Activated T-cell treated with anti-CD3 and anti-CD28 coated beads for 4 hours (primary cell): ENCODE results near the gene ABCC3.

Experiments used
- DNase-seq: peaks from one replicate; pipeline ENCODE4 v3.0.0-alpha.2; 2020

Gene ABCC3

DNA sequence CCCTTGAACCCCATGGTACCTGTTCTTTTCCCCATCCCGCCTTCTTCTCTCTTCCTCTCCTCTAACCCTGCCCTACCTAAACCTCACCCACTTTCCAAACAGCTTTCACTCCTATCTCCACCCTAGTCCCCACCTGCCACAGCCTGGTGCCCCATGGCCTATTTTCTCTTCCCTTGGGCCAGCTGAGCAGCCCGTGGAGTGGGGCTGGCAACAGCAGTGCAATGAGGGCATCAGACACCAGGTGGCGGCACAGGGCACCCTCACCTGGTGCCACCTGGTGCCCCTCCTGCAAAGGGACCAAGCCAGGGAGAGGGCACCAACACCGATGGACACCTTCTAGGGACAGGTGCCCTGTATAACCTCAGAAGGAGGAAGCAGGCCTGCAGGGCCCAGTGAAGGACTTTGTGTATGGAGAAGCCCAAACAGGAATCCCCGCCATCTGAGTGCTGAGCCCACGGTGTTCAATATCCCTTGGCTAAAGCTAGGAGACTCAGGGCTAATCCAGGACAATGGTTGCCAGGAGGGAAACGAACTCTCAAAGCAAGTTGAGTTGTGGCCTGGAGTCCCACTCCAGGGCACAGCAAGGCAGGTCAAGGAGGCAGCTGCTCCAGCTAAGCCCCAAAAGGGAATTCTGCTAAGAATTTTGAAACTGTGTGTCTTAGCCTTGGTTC lies 4.0 kb upstream of the ABCC3 start:
- peak; percentile 46 for DNase-seq

DNA sequence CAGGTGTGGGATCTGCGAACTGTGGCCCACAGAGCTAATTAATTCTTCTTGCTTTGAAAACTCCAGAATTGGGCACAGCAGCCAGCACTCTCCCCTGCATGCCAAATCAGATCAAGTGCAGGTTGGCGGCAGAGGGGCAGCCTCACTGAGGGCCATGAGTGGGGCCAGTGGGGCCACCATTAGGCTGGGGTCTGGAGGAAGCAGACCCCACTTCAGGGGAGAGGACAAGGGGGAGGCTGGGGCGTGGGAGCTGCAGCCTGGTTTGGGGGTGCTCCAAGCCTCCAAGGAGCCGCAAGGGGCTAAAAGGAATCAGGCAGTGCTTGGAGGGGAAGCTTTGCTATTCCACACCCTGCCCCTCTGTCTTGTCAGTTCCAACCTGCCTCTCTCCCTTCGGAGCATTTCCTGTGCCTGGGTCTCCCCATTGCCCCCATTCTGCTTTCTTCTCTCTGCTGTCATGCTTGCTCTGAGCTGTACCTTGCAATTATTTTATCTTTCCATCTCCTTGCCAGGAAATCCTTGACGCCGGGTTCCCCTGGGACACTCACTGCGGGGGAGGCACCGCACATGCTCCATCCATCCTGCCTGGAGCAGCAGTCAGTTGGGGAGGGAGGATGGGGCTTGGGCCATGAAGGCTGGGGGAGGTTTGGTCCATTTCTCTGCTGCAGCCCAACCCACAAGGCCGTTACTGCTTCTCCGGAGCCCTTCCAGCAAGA lies 3.3 kb upstream of the ABCC3 start:
- DNase-seq = no peak

DNA sequence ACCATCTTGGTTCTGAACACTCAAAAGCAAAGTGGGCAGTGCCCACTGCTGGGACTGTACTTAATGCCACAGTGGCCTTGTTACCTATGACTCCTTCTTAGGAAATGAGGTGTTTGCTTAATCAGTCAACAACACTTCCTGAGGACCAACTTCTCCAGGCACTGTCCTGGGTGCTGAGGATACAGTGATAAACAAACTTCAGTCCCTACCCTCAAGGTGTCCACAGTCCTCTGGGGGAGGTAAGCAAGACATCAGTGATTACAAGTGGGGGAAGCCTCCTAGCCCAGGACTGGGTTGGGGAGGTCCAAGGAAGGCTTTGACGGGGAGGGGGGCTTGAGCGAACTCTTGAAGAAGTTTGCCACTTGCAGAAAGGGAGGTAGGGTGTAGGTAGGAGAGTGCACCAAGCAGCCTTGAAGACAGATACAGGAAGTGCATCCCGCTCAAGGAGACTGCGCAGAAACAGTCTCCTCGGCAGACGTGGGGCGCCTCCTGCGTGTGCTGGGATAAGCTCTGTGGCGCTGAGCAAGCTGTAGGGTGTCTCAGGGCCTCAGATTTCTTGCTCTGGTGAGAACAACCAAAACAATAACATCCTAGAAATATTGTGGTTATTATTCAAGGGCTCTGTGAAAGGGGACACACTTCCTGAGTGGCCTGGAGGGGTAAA lies 2.6 kb upstream of the ABCC3 start:
- no peak for DNase-seq

DNA sequence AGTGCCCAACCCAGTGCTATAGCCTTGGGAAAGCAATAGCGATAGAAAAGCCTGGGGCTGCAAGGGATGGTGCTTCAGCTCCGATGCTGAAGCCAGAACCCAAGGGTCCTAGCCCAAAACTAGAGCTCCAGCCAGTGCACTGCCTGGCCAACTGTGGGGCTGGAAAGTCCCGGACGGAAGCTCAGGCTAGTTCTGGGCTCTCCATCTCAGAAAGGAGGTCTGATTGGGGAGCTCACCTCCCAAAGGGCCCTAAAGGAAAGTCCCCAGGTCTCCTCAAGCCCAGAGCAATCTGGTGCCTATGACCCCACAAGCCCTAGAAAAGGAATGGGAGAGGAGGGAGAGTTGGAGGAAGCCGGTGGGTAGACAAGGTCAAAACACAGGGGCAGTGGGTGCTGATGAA lies 2.0 kb upstream of the ABCC3 start:
- DNase-seq = no peak

DNA sequence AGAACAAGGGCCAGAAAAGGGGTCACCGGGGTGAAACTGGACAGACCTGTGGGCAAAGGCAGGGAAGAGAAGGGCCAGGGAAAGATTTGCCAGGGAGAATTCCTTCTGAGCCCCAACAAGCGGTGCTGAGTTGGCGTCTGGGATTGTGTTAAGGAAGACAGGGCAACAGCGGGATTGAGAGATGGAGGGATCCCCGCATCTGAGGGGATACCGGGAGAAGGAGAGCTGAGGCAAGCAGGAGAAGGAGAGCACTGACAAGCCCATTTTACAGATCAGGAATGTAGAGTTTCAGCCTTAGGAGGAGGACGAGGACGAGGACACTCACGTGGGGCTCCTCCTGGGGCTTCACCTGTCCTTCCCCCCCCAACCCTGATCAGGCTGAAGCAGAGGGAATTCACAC lies 998 bp upstream of the ABCC3 start:
- DNase-seq = no peak

DNA sequence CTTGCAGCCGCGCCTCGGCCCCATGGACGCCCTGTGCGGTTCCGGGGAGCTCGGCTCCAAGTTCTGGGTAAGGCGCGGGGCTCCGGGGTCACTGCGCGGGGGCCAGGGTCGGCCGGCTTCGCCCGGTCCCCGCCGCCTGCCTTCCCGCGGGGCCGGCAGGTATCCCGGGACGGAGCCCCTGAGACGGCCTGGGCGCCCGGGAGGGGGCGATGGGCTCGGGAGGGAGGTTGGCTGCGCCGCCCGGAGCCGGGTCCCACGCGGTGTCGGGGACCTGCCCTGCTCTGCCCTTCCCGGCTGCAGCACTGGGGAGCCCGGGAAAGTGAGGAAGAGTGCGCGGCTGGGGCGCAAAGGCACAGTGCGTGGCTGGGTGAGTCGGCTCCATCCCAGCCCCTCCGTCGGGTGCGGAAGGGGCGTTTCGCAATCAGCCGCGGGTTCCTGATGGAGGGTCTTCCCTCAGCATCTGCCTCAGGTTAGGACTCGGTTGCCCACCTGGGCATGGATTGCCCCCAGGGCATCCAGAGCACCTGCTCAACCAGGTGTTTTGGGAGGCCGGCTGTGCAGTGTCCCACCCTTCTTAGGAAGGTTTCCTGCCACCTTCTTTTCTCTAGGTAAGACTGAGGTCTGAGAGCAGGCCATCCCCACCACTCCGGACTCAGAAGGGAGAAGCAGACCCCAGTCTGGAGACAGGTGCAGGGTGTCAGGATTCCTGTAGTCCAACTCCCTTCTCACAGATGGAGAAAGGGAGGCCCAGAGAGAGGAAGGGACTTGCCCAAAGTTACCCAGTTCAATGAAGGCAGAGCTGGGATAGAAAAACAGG lies 442 bp downstream of the ABCC3 start:
- DNase-seq = no peak

DNA sequence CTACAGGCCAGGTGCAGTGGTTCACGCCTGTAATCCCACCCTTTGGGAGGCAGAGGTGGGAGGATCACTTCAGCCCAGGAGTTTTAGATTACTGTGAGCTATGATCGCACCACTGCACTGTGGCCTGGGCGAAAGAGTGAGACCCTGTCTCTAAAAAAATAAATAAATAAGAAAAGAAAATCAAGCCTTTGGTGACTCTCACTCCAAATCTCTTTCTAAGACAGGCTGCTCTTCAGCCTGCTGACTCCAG lies 976 bp downstream of the ABCC3 start:
- no peak for DNase-seq

DNA sequence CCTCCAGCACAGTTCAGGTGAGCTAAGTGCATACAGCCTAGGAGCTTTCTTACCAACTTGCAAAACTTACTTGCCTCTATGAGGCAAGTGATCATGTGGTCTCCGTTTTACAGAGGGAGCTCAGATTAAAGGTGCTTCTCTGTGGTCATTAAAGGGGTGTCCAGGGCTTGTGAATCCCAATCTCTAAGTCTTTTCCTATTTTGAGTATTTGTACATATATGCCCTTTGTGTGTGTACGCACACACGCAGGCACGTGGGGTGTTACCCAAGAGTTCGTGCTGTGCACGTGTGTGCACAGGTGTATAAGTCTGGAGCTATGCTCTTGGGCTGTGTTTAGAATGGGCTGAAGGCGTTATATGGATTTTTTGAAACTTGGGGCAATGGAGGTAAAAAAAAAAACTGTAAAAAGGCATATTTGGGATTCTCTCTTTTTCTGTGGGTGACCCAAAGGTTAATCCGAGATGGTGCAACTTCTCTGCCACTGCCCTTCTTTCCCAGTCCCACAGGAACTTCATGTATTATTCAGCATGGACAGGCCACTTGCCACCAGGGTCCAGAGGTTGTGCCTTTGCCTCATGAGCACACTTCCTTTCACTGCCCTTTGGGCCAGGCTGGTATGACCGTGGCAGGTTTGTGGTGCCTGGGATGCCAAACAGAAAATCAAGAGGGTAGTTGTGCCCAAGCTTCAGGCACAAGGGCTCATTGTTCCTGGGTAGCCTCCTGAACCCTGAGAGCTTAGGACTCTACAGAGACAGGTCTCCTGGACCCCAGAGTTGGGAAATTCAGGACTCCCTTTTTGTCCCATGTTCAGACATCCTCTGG lies 1.5 kb downstream of the ABCC3 start:
- no peak for DNase-seq

DNA sequence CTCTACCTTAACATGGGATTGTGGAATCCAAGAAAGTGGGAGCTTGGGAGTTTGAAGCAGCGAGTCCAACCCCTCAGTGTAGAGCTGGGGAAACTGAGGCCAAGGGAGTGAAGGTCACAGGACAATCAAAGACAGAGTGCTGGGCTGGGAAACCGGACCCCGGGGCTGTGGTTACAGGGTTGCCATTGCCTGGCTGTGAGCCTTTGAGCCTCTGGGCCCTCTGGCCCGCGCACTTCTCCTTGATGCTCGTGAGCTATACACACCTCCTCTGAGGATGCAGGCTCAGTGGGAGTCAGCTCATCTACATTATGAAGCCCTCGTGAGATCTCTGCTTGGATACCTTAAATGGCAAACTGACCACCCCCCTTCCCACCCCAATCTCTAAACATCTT lies 2.1 kb downstream of the ABCC3 start:
- DNase-seq = no peak

DNA sequence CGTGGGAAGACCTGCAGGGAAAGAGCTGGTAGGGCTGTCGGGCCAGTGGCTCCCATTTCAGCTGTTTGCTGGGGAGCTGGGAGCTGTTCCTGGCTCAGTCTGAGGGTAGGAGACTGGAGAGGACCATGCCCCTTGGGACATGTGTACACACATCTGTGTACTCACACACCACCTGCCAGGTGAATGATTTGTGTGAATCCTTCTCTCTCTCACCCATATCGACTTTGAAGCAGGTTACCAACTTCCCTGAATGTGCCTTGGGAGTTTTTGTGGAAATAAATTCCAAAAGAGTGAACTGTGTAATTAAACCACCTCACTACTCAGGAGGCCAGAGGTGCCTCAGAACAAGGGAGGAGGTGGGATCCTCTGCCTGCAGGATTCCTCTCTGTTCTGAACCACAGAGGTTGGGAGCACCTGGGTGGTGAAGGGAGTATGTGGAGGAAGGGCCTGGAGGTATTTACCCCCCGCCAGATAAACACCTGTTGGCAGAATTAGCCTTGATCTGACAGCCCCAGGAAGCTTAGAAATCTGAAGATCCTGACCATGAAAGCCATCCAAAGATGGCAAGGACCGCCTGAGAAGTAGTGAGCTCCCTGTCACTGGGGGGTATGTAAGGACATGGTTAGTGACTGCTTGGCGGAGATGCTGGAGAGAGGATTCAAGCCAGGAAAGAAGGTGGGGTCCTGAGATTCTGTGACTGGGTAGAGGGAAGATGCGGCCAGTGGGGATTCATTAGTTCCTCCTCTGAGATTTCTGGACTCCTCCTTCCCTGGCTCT lies 3.3 kb downstream of the ABCC3 start:
- DNase-seq = no peak

DNA sequence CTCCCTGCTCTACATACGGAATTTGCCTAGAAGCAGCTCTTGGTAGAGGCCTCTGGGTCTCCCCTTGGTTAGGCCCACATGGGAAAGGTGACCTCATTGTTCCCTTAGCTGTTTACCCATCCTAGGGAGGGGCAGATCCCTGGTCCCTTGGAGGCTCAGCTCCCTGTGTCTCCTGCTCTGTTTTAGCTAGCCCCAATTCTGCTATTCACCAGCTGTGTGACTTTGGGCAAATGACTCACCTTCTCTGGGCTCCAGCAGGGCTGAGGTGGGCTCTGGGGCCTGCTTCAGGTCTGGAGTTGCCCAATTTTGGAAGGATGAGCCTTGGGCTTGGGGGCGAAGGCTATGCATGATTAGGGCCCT lies 3.9 kb downstream of the ABCC3 start:
- no peak for DNase-seq

DNA sequence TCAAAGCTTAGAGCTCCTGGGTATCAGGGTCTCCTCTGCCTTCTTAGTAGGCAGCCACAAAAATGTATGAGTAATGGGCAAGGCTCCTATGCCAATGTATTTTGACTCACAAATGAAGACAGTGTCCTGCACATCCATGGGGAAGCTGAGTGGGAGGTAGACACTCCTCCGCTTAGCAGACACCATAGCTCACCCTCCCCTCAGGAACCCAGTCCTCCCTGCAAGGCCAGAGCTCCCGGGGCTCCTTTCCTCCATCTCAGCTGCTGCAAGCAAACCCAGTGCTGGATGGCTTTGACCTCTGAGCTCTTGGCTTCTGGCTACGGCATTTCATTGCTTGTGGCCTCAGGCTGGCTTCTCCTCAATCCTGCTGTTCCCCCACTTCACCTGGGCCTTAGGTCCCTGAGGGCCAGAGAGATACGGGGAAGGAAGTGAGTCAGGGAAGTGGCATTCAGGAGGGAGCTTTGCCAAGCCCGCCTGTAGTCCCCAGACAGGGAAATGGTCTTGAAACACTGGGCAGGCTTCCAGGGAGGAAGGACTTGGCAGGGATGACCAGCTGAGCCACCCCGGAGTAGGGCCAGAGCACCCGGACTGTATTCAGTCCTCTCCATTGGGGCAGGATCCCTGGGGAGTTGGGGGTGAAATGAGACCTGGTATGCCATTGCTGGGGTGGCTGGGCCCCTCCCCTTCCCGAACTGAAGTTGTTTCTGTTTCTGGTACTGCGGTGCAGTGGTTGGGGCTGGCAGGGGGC lies 4.5 kb downstream of the ABCC3 start:
- DNase-seq = no peak

DNA sequence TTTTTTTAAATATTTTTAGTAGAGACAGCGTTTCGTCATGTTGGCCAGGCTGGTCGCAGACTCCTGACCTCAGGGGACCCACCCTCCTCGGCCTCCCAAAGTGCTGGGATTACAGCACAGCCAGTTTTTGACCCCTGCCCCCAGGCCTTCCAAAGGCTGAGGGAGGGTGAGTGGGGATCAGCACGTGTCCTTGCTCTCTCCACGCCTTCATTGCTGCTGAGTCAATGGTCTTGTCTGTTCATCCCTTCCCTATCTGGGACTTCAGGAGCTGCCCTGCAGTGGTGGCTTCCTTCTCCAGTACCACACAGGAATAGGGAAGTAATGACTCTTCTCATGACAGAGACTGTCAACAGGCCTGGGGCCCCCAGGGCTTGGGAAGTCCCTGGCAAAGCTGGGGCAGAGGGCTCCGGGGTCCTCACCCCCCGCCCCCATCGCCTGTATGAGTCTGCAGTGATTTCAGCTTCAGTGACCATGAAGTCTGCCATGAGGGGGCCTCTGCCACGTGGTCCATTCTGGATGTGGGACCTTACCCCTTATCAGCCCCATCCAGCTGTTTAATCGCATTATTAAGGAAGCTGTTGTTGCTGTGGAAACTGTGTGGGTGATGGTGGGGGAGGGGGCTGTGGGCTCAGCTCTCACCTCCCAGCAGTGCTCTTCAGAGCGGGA lies 6.1 kb downstream of the ABCC3 start:
- DNase-seq = no peak

DNA sequence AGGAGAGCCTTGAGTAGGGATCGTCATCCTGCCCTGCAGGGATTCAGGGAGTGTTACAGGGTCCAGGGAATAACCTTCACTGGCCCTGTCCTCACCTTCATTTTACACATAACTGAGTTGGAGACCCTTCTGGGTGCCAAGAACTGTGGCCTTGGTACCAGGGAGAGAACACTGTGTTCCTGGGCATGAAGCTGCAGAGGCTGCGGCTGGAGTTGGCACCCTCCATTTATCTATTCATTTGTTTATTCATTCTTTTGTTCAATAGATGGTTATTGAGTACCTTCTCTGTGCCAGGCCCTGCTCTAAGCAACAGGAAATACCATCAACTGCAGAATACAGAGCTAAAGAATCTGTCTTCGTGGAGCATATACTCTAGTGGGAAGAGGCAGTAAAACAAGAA lies 6.7 kb downstream of the ABCC3 start:
- DNase-seq = no peak

DNA sequence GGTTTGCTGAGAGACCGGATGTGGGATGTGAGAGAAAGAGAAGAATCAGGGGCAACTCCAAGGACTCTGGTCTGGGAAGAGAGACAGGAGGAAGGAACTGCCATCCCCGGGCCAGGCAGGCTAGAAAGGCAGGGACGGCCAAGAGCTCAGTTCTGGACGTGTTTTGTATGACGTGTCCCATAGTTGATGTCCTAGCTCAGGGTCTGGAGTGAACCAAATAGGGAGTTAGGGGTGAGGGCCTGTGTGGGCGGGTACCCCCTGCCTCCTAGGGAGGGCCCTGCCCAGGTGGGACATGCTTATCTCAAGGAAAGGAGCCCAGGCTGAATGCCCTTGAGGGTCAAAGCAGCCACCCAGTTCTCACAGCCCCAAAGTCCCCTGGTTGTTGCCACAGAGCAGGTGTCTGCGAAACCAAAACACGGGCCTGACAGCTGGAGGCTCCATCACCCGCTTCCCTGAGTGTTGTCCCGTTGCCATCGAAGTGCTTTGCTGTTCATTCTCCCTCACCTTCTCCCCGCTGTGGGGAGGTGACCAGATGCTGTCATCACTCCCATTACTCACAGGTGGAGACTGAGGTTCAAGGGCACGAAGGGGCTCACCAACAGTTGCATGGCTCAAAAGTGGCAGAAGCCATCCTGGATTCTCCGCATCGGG lies 7.5 kb downstream of the ABCC3 start:
- no peak for DNase-seq

DNA sequence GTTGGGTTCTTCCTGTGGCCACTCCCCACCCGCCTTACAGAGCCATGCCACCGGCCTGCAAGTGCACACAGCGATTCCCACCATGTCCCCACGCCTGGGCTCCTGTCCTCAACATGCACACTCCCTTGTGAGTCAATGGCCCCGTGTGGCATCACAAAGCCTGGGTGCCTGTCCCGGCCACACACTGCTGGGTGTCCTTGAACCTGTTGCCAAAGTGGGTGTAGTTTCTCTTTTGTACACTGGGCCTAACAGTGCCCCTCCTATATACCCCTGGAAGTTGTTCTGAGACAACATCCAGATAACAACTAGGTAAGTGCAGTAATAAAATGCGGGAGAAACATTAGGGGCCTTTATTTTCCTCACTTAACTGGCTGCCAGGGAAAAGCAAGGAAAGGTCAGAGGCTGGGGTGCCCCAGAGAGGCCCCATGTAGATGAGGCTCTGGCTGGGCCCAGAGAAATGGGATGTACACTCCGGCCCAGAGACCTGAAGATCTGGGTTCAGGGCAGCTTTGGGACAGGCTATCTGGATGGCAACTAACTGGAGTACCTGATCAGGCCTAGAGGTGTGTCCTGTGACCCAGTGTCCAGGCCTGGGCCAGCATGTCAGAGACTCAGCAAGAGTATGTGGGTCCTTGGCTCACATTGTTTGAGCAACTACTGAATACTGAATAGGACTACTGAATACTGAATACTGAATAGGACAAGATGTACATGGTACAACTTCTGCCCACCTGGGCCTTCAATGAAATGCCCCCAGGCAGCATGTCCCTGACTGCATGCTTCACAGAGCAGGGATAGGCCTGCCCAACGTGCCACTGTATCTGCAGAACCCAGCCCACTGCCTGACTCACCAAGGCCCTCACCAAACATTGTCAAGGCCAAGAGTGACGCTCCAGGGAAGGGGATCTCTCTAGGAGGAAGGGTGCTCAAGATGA lies 8.3 kb downstream of the ABCC3 start:
- no peak for DNase-seq

DNA sequence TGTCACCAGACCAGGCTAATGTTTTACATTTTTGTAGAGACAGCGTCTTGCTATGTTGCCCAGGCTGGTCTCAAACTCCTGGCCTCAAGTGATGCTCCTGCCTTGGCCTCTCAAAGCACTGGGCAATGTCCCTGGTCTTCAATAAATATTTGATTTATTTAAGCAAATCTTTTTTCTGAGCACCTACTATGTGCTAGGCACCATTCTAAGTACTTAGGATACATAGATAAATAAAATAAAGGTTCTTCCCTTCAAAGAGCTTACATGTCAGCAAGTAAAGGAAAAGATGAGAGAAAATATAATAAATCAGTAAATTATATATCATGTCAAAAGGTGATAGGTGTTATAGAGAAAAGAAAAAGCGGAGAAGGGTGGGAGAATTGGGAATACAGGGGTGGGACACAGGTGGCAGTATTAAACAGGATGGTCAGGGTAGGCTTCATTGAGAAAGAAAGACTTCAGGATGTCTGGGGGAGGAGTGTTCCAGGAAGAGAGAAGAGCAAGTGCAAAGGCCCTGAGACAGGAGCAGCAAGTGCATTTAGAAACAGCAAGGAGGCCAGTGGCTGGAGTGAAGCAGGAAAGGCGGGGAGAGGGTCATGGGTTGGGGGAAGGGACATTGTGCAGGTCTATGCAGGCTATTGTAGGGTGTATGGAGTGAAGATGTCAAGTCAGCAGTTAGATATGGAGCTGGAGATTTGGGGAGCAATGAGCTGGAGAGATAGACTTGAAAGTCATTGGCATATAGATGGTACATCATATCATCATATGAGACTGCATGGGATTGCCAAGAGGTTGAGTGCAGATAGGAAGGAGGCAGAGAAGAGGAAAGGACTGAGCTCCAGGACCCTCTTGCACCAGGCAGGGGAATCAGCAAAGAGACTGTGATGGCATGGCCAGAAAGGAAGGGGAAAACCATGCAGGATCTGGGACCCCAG lies 11.3 kb downstream of the ABCC3 start:
- DNase-seq = no peak

DNA sequence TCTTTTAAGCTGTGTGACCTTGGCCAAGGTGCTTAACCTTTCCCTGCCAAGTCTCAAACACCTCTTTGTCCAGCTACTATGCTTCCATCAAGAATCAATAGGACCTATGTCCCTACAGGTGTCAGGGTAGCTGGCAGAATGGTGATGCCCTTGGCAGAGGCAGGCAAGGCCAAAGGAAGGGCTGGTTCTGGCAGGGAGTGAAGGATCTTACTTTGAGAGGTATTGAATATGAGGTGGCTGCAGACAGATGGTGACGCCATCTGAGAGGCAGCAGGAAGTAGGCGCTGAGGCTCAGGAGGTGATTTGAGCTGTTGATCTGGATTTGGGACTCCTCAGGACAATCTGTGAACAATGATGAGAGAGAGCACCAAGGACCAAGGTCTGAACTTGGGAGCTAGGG lies 12.5 kb downstream of the ABCC3 start:
- DNase-seq = no peak
